HG02642 (cell line): ENCODE measurements around the gene OSBPL3.

ENCODE experiments used
- ATAC-seq: cut with Tn5 transposase; IDR thresholded peaks from one replicate; pipeline ENCODE4 v1.9.1; 2021; ENCODE audit warnings: mild to moderate bottlenecking; ENCODE audit not compliant: unreplicated experiment, poor library complexity

OSBPL3 gene

GRCh38 chr7:24778543-24779282 lies 201.3 kb downstream of the OSBPL3 start:
- ATAC-seq: peak; percentile 56

GRCh38 chr7:24777806-24778205 lies 202.2 kb downstream of the OSBPL3 start:
- no peak for ATAC-seq

- no peak for ATAC-seq
These were observed 206.3 kb downstream of the OSBPL3 start for GRCh38 chr7:24773646-24774045.

GRCh38 chr7:24769851-24770250 lies 210.1 kb downstream of the OSBPL3 start:
- no peak for ATAC-seq

- ATAC-seq: no peak
These were observed 210.8 kb downstream of the OSBPL3 start for GRCh38 chr7:24769014-24769830.

GRCh38 chr7:24767878-24768569 lies 212.0 kb downstream of the OSBPL3 start:
- no peak for ATAC-seq

- ATAC-seq: no peak
These were observed 214.8 kb downstream of the OSBPL3 start for GRCh38 chr7:24764972-24765744.

- no peak for ATAC-seq
These were observed 216.0 kb downstream of the OSBPL3 start for GRCh38 chr7:24764011-24764410.

- no peak for ATAC-seq
These were observed 216.6 kb downstream of the OSBPL3 start for GRCh38 chr7:24763303-24763901.

- ATAC-seq: no peak
These were observed 217.2 kb downstream of the OSBPL3 start for GRCh38 chr7:24762771-24763170.

GRCh38 chr7:24760968-24761367 lies 219.0 kb downstream of the OSBPL3 start:
- ATAC-seq: no peak

- peak; percentile 71 for ATAC-seq
These were observed 222.4 kb downstream of the OSBPL3 start, which contains the start of gene GSDME for GRCh38 chr7:24757353-24758275. Gene GSDME (minus strand): TSS chr7:24757464. CDS start chr7:24749774, 7,690 bp downstream.

- peak; percentile 25 for ATAC-seq
These were observed 223.2 kb downstream of the OSBPL3 start for GRCh38 chr7:24756545-24757352.

GRCh38 chr7:24755541-24756407 lies 224.2 kb downstream of the OSBPL3 start:
- peak; percentile 51 for ATAC-seq

- no peak for ATAC-seq
These were observed 225.0 kb downstream of the OSBPL3 start for GRCh38 chr7:24754906-24755506.

GRCh38 chr7:24752073-24752800 lies 227.7 kb downstream of the OSBPL3 start:
- no peak for ATAC-seq
